ENCODE data around the gene APAF1. TPM values are rescaled to one million over a fixed set of nuclear protein-coding genes. Genes with fewer than 3 reads are reported as not detected.

APAF1 gene
- total and polyA plus RNA-seq, 10 of the 15 experiments (the other 5 are each of a cell fraction or from before 2014, with no cell fraction given), result 4.2 to 19.1 (median 14.2) TPM

GRCh38 chr12:98754095-98754494 lies 109.0 kb downstream of the APAF1 start (continued):
- no peak for TF ChIP-seq E2F8 (IDR thresholded peaks at IDR 0.05; ENCODE audit: low read depth, partially characterized antibody)
- TF ChIP-seq FOS (IDR thresholded peaks at IDR 0.05; ENCODE audit: borderline replicate concordance, extremely low read depth, insufficient read length), result no peak
- TF ChIP-seq TBL1XR1 (IDR thresholded peaks at IDR 0.05; ENCODE audit: low read depth, low read length), result no peak
- TF ChIP-seq PML (IDR thresholded peaks at IDR 0.05; ENCODE audit: low read length), result no peak
- TF ChIP-seq PKNOX1 (IDR thresholded peaks at IDR 0.05), result peak; percentile 89
- TF ChIP-seq TCF12 (IDR thresholded peaks at IDR 0.05; ENCODE audit: low read depth, low read length), result peak; percentile 67; the same call in 1 of the 2 replicates
- no peak for TF ChIP-seq NRF1 (conservative IDR thresholded peaks at IDR 0.05; ENCODE audit: low read depth, low read length)
- TF ChIP-seq YBX1 (IDR thresholded peaks at IDR 0.05), result no peak
- no peak for TF ChIP-seq ZNF217 (IDR thresholded peaks at IDR 0.05)
- no peak for TF ChIP-seq E4F1 (IDR thresholded peaks at IDR 0.05; ENCODE audit: borderline replicate concordance, partially characterized antibody)
- no peak for TF ChIP-seq RBBP5 (conservative IDR thresholded peaks at IDR 0.05)
- TF ChIP-seq GATAD2B (conservative IDR thresholded peaks at IDR 0.05; ENCODE audit: low read depth), result no peak; the same call in none of the 2 replicates
- TF ChIP-seq SMC3 (IDR thresholded peaks at IDR 0.05; ENCODE audit: borderline replicate concordance, low read length), result no peak
- 0 out of 2 replicates have a peak, but pooled peaks have one; percentile 15 for TF ChIP-seq NFYB (IDR thresholded peaks at IDR 0.05; ENCODE audit: insufficient read depth, low read depth, low read length)
- 0 out of 2 replicates have a peak, but pooled peaks have one; percentile 33 for TF ChIP-seq HDGF (IDR thresholded peaks at IDR 0.05)
- TF ChIP-seq BACH1 (IDR thresholded peaks at IDR 0.05; ENCODE audit: borderline replicate concordance), result peak; percentile 60; the same call in 1 of the 2 replicates
- TF ChIP-seq ZNF592 (IDR thresholded peaks at IDR 0.05), result no peak
- peak; percentile 84; the same call in 1 of the 2 replicates for TF ChIP-seq JUND (IDR thresholded peaks at IDR 0.05; ENCODE audit: low read depth, low read length)
- TF ChIP-seq ZZZ3 (IDR thresholded peaks at IDR 0.05; ENCODE audit: control insufficient read depth, insufficient read length, low read depth), result no peak
